ENCODE data around the gene DBF4. TPM values are rescaled to one million over a fixed set of nuclear protein-coding genes. Genes with fewer than 3 reads are reported as not detected.

DBF4 gene
- total and polyA plus RNA-seq, 4 donors: 2.3 to 27.0 (median 3.7) TPM

DNA sequence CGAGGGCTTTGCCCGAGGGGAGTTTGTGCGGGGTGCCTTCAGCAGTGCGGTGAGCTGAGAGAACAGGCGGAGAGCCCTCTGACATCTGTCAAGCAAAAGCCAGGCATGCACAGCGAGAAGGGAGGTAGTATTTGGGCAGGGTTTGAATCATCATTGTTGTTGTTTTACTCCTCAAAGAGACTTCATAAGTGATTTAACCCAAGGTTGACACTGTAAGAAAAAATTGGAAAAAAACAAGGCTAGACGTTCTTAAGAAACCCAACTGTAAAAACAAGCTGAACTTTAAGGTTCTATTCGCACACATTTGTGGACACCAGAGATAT lies 59.1 kb downstream of the DBF4 start:
- TF ChIP-seq EGR1 (IDR thresholded peaks at IDR 0.05; ENCODE audit: low read depth in 2 of 2) (no peak), YY1 (IDR thresholded peaks at IDR 0.05) (no peak)
- TF ChIP-seq, protein P1, sequence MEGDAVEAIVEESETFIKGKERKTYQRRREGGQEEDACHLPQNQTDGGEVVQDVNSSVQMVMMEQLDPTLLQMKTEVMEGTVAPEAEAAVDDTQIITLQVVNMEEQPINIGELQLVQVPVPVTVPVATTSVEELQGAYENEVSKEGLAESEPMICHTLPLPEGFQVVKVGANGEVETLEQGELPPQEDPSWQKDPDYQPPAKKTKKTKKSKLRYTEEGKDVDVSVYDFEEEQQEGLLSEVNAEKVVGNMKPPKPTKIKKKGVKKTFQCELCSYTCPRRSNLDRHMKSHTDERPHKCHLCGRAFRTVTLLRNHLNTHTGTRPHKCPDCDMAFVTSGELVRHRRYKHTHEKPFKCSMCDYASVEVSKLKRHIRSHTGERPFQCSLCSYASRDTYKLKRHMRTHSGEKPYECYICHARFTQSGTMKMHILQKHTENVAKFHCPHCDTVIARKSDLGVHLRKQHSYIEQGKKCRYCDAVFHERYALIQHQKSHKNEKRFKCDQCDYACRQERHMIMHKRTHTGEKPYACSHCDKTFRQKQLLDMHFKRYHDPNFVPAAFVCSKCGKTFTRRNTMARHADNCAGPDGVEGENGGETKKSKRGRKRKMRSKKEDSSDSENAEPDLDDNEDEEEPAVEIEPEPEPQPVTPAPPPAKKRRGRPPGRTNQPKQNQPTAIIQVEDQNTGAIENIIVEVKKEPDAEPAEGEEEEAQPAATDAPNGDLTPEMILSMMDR (IDR thresholded peaks at IDR 0.05; ENCODE audit: low read depth, low read length, missing input control): no peak
- Histone ChIP-seq H3K4me1 (ENCODE audit: control insufficient read depth in 4 of 4, insufficient read depth in 4 of 4, low read length in 3 of 4) (peaks cover 11 to 21% (median 15%) of the 10 kb centered on the region in 4 donors), H3K27me3 (ENCODE audit: control insufficient read depth in 4 of 4, insufficient read depth in 4 of 4, low read length in 3 of 4) (peaks cover 0 to 4% (median 0%) of the 10 kb centered on the region in 4 donors), H3K9ac (ENCODE audit: low read depth in 1 of 2, low read length in 2 of 2) (no peak overlapping the region), H3K27ac (ENCODE audit: low read depth in 1 of 2, low read length in 2 of 2) (no peak overlapping the region), H3K4me3 (ENCODE audit: low read depth in 1 of 3, low read length in 3 of 3) (peak overlapping the region in 1 of 3 donors; percentile 75), H3K36me3 (ENCODE audit: control insufficient read depth in 4 of 4, insufficient read depth in 3 of 4, low read depth in 1 of 4, low read length in 3 of 4) (no peaks in the 10 kb centered on the region), H3K9me3 (ENCODE audit: control insufficient read depth in 4 of 4, low read length in 3 of 4) (no peaks in the 10 kb centered on the region)
- 44% methylated on average over 8 of the region's 8 CpGs for WGBS
- no peak for DNase-seq (ENCODE audit: low spot score)

DNA sequence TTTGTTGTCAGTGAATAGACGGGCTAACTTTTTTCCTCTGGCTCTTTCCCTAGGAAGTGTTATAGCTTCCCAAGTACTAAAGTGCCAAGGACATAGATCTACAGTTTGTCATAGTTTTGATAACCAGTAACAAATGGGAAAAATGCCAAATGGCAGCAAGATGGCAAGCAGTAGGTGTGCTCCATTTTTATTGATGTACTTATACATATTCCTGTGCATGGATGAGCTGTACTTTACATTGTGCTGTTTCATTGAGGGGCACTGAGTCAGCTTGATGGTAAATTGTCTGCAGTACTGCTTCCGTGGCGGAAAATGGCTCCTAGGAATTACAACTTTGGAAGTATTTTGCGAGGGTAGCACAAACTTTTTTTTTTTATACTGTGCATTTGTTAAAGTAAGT lies 64.8 kb downstream of the DBF4 start:
- no peak overlapping the region for H3K9ac ChIP-seq (ENCODE audit: low read depth in 1 of 2, low read length in 2 of 2)
- H3K36me3 ChIP-seq (ENCODE audit: control insufficient read depth in 4 of 4, insufficient read depth in 3 of 4, low read depth in 1 of 4, low read length in 3 of 4): no peaks in the 10 kb centered on the region
- H3K27me3 ChIP-seq (ENCODE audit: control insufficient read depth in 4 of 4, insufficient read depth in 4 of 4, low read length in 3 of 4): peaks cover 0 to 4% (median 0%) of the 10 kb centered on the region in 4 donors
- 93% methylated on average over 4 of the region's 4 CpGs for WGBS
- TF ChIP-seq NR2F2 (IDR thresholded peaks at IDR 0.05) (no peak), FOXA2 (IDR thresholded peaks at IDR 0.05) (no peak), YY1 (IDR thresholded peaks at IDR 0.05) (no peak), RXRA (IDR thresholded peaks at IDR 0.05) (no peak), TAF1 (conservative IDR thresholded peaks at IDR 0.05) (no peak)
- TF ChIP-seq, protein P2, sequence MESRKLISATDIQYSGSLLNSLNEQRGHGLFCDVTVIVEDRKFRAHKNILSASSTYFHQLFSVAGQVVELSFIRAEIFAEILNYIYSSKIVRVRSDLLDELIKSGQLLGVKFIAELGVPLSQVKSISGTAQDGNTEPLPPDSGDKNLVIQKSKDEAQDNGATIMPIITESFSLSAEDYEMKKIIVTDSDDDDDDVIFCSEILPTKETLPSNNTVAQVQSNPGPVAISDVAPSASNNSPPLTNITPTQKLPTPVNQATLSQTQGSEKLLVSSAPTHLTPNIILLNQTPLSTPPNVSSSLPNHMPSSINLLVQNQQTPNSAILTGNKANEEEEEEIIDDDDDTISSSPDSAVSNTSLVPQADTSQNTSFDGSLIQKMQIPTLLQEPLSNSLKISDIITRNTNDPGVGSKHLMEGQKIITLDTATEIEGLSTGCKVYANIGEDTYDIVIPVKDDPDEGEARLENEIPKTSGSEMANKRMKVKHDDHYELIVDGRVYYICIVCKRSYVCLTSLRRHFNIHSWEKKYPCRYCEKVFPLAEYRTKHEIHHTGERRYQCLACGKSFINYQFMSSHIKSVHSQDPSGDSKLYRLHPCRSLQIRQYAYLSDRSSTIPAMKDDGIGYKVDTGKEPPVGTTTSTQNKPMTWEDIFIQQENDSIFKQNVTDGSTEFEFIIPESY (IDR thresholded peaks at IDR 0.05): no peak
- TF ChIP-seq, protein P1 (IDR thresholded peaks at IDR 0.05; ENCODE audit: low read depth, low read length, missing input control): no peak
- no peak overlapping the region for H3K4me3 ChIP-seq (ENCODE audit: low read depth in 1 of 3, low read length in 3 of 3)
- DNase-seq (ENCODE audit: low spot score): no peak
- H3K27ac ChIP-seq (ENCODE audit: low read depth in 1 of 2, low read length in 2 of 2): no peak overlapping the region
- no peaks in the 10 kb centered on the region for H3K9me3 ChIP-seq (ENCODE audit: control insufficient read depth in 4 of 4, low read length in 3 of 4)
- no peaks in the 10 kb centered on the region for H3K4me1 ChIP-seq (ENCODE audit: control insufficient read depth in 4 of 4, insufficient read depth in 4 of 4, low read length in 3 of 4)

DNA sequence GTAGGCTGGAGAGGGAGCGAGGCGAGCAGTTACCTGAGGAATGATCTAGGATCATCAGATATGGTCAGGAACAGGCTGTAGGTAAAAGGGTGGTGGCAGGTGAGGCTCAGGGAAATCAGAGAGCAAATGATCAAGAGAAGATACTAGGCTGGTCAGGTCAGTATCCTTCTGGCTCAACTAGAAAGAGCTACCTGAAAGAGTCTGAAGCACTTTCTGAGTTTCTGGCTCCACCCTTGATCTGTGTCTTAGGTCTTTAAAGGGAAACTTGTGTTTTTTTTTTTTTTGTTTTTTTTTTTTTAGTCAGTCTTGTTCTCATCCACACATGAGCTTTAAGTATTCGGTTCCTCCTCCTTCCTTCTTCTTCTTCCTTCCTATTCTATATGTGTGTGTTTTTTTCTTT lies 68.3 kb downstream of the DBF4 start:
- H3K4me1 ChIP-seq (ENCODE audit: control insufficient read depth in 4 of 4, insufficient read depth in 4 of 4, low read length in 3 of 4): no peaks in the 10 kb centered on the region
- H3K27ac ChIP-seq (ENCODE audit: low read depth in 1 of 2, low read length in 2 of 2): no peak overlapping the region
- no peaks in the 10 kb centered on the region for H3K27me3 ChIP-seq (ENCODE audit: control insufficient read depth in 4 of 4, insufficient read depth in 4 of 4, low read length in 3 of 4)
- DNase-seq (ENCODE audit: low spot score): no peak
- no peak overlapping the region for H3K9ac ChIP-seq (ENCODE audit: low read depth in 1 of 2, low read length in 2 of 2)
- H3K4me3 ChIP-seq (ENCODE audit: low read depth in 1 of 3, low read length in 3 of 3): no peak overlapping the region
- 86% methylated on average over 3 of the region's 3 CpGs for WGBS
- no peaks in the 10 kb centered on the region for H3K36me3 ChIP-seq (ENCODE audit: control insufficient read depth in 4 of 4, insufficient read depth in 3 of 4, low read depth in 1 of 4, low read length in 3 of 4)
- H3K9me3 ChIP-seq (ENCODE audit: control insufficient read depth in 4 of 4, low read length in 3 of 4): no peaks in the 10 kb centered on the region
- TF ChIP-seq FOXA1 (IDR thresholded peaks at IDR 0.05) (no peak), RXRA (IDR thresholded peaks at IDR 0.05) (no peak), JUND (IDR thresholded peaks at IDR 0.05) (no peak), YY1 (IDR thresholded peaks at IDR 0.05) (no peak), HNF4A (conservative IDR thresholded peaks at IDR 0.05) (no peak), NR2F2 (IDR thresholded peaks at IDR 0.05) (no peak), RAD21 (IDR thresholded peaks at IDR 0.05) (no peak), SP1 (IDR thresholded peaks at IDR 0.05) (no peak), FOXA2 (IDR thresholded peaks at IDR 0.05) (no peak)
- TF ChIP-seq, protein P2 (IDR thresholded peaks at IDR 0.05): no peak
- TF ChIP-seq, protein P3, sequence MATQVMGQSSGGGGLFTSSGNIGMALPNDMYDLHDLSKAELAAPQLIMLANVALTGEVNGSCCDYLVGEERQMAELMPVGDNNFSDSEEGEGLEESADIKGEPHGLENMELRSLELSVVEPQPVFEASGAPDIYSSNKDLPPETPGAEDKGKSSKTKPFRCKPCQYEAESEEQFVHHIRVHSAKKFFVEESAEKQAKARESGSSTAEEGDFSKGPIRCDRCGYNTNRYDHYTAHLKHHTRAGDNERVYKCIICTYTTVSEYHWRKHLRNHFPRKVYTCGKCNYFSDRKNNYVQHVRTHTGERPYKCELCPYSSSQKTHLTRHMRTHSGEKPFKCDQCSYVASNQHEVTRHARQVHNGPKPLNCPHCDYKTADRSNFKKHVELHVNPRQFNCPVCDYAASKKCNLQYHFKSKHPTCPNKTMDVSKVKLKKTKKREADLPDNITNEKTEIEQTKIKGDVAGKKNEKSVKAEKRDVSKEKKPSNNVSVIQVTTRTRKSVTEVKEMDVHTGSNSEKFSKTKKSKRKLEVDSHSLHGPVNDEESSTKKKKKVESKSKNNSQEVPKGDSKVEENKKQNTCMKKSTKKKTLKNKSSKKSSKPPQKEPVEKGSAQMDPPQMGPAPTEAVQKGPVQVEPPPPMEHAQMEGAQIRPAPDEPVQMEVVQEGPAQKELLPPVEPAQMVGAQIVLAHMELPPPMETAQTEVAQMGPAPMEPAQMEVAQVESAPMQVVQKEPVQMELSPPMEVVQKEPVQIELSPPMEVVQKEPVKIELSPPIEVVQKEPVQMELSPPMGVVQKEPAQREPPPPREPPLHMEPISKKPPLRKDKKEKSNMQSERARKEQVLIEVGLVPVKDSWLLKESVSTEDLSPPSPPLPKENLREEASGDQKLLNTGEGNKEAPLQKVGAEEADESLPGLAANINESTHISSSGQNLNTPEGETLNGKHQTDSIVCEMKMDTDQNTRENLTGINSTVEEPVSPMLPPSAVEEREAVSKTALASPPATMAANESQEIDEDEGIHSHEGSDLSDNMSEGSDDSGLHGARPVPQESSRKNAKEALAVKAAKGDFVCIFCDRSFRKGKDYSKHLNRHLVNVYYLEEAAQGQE (IDR thresholded peaks at IDR 0.05): no peak

All from liver (tissue), 9 donors.